ENCODE data around the gene IPCEF1.
A peak's percentile ranks its signal among the peaks of the same experiment; 100 is the strongest.

IPCEF1 gene

GRCh38 chr6:154157082-154157481 is 199.5 kb downstream of the IPCEF1 start:
- no peaks in the 10 kb centered on the region for H3K27me3 Mint-ChIP-seq
- H3K4me1 Mint-ChIP-seq (ENCODE audit: low read depth): peaks cover 44% of the 10 kb centered on the region
- H3K27ac Mint-ChIP-seq: peak overlapping the region; percentile 88
- H3K36me3 Mint-ChIP-seq (ENCODE audit: low read depth): peaks cover 13% of the 10 kb centered on the region
- no peaks in the 10 kb centered on the region for H3K9me3 Mint-ChIP-seq
- H3K4me3 Mint-ChIP-seq: peak overlapping the region; percentile 72

GRCh38 chr6:154156135-154156896 is 200.3 kb downstream of the IPCEF1 start:
- H3K36me3 Mint-ChIP-seq (ENCODE audit: low read depth): peaks cover 13% of the 10 kb centered on the region
- peaks cover 44% of the 10 kb centered on the region for H3K4me1 Mint-ChIP-seq (ENCODE audit: low read depth)
- no peaks in the 10 kb centered on the region for H3K9me3 Mint-ChIP-seq
- peak overlapping the region; percentile 88 for H3K27ac Mint-ChIP-seq
- H3K4me3 Mint-ChIP-seq: peak overlapping the region; percentile 72
- H3K27me3 Mint-ChIP-seq: no peaks in the 10 kb centered on the region

- H3K4me1 Mint-ChIP-seq (ENCODE audit: low read depth): peaks cover 39% of the 10 kb centered on the region
- H3K27ac Mint-ChIP-seq: peak overlapping the region; percentile 17
- H3K36me3 Mint-ChIP-seq (ENCODE audit: low read depth): peaks cover 4% of the 10 kb centered on the region
- H3K9me3 Mint-ChIP-seq: no peaks in the 10 kb centered on the region
- no peak overlapping the region for H3K4me3 Mint-ChIP-seq
- H3K27me3 Mint-ChIP-seq: no peaks in the 10 kb centered on the region
These were observed 202.1 kb downstream of the IPCEF1 start for GRCh38 chr6:154154389-154154967.

- Mint-ChIP-seq H3K27me3 (peaks cover 6% of the 10 kb centered on the region), H3K27ac (no peak overlapping the region), H3K4me3 (no peak overlapping the region), H3K9me3 (no peaks in the 10 kb centered on the region), H3K4me1 (ENCODE audit: low read depth) (no peaks in the 10 kb centered on the region), H3K36me3 (ENCODE audit: low read depth) (no peaks in the 10 kb centered on the region)
These were observed 212.8 kb downstream of the IPCEF1 start for GRCh38 chr6:154143753-154144152.

GRCh38 chr6:154140743-154141142 is 215.9 kb downstream of the IPCEF1 start:
- H3K36me3 Mint-ChIP-seq (ENCODE audit: low read depth): no peaks in the 10 kb centered on the region
- peaks cover 6% of the 10 kb centered on the region for H3K27me3 Mint-ChIP-seq
- no peaks in the 10 kb centered on the region for H3K4me1 Mint-ChIP-seq (ENCODE audit: low read depth)
- H3K27ac Mint-ChIP-seq: no peak overlapping the region
- no peak overlapping the region for H3K4me3 Mint-ChIP-seq
- no peaks in the 10 kb centered on the region for H3K9me3 Mint-ChIP-seq

- Mint-ChIP-seq H3K9me3 (no peaks in the 10 kb centered on the region), H3K27me3 (peaks cover 6% of the 10 kb centered on the region), H3K4me3 (no peak overlapping the region), H3K36me3 (ENCODE audit: low read depth) (no peaks in the 10 kb centered on the region), H3K4me1 (ENCODE audit: low read depth) (no peaks in the 10 kb centered on the region), H3K27ac (no peak overlapping the region)
These were observed 216.7 kb downstream of the IPCEF1 start for GRCh38 chr6:154139892-154140291.

GRCh38 chr6:154138793-154139192 is 217.8 kb downstream of the IPCEF1 start:
- Mint-ChIP-seq H3K4me3 (no peak overlapping the region), H3K9me3 (no peaks in the 10 kb centered on the region), H3K27me3 (peaks cover 6% of the 10 kb centered on the region), H3K4me1 (ENCODE audit: low read depth) (no peaks in the 10 kb centered on the region), H3K36me3 (ENCODE audit: low read depth) (no peaks in the 10 kb centered on the region), H3K27ac (no peak overlapping the region)

- H3K4me3 Mint-ChIP-seq: no peak overlapping the region
- H3K4me1 Mint-ChIP-seq (ENCODE audit: low read depth): no peaks in the 10 kb centered on the region
- no peak overlapping the region for H3K27ac Mint-ChIP-seq
- no peaks in the 10 kb centered on the region for H3K36me3 Mint-ChIP-seq (ENCODE audit: low read depth)
- H3K27me3 Mint-ChIP-seq: no peaks in the 10 kb centered on the region
- no peaks in the 10 kb centered on the region for H3K9me3 Mint-ChIP-seq
These were observed 222.0 kb downstream of the IPCEF1 start for GRCh38 chr6:154134471-154135147.

- Mint-ChIP-seq H3K27me3 (peaks cover 7% of the 10 kb centered on the region), H3K36me3 (ENCODE audit: low read depth) (no peaks in the 10 kb centered on the region), H3K9me3 (no peaks in the 10 kb centered on the region), H3K27ac (no peak overlapping the region), H3K4me3 (no peak overlapping the region), H3K4me1 (ENCODE audit: low read depth) (no peaks in the 10 kb centered on the region)
These were observed 228.9 kb downstream of the IPCEF1 start for GRCh38 chr6:154127657-154128056.

GRCh38 chr6:154125421-154125820 is 231.2 kb downstream of the IPCEF1 start:
- H3K4me3 Mint-ChIP-seq: no peak overlapping the region
- H3K36me3 Mint-ChIP-seq (ENCODE audit: low read depth): no peaks in the 10 kb centered on the region
- no peaks in the 10 kb centered on the region for H3K4me1 Mint-ChIP-seq (ENCODE audit: low read depth)
- H3K9me3 Mint-ChIP-seq: no peaks in the 10 kb centered on the region
- H3K27me3 Mint-ChIP-seq: peaks cover 7% of the 10 kb centered on the region
- H3K27ac Mint-ChIP-seq: no peak overlapping the region

- no peaks in the 10 kb centered on the region for H3K9me3 Mint-ChIP-seq
- H3K27ac Mint-ChIP-seq: no peak overlapping the region
- H3K4me3 Mint-ChIP-seq: no peak overlapping the region
- H3K4me1 Mint-ChIP-seq (ENCODE audit: low read depth): no peaks in the 10 kb centered on the region
- H3K36me3 Mint-ChIP-seq (ENCODE audit: low read depth): no peaks in the 10 kb centered on the region
- peaks cover 15% of the 10 kb centered on the region for H3K27me3 Mint-ChIP-seq
These were observed 233.2 kb downstream of the IPCEF1 start for GRCh38 chr6:154123155-154123956.

GRCh38 chr6:154122195-154122925 is 234.2 kb downstream of the IPCEF1 start:
- H3K4me3 Mint-ChIP-seq: no peak overlapping the region
- no peaks in the 10 kb centered on the region for H3K4me1 Mint-ChIP-seq (ENCODE audit: low read depth)
- H3K36me3 Mint-ChIP-seq (ENCODE audit: low read depth): no peaks in the 10 kb centered on the region
- H3K27ac Mint-ChIP-seq: no peak overlapping the region
- H3K27me3 Mint-ChIP-seq: peaks cover 15% of the 10 kb centered on the region
- H3K9me3 Mint-ChIP-seq: no peaks in the 10 kb centered on the region

- H3K4me1 Mint-ChIP-seq (ENCODE audit: low read depth): no peaks in the 10 kb centered on the region
- H3K9me3 Mint-ChIP-seq: no peaks in the 10 kb centered on the region
- no peak overlapping the region for H3K4me3 Mint-ChIP-seq
- no peak overlapping the region for H3K27ac Mint-ChIP-seq
- H3K36me3 Mint-ChIP-seq (ENCODE audit: low read depth): no peaks in the 10 kb centered on the region
- peaks cover 8% of the 10 kb centered on the region for H3K27me3 Mint-ChIP-seq
These were observed 239.1 kb downstream of the IPCEF1 start for GRCh38 chr6:154117485-154117884.

GRCh38 chr6:154113392-154113791 is 243.2 kb downstream of the IPCEF1 start:
- Mint-ChIP-seq H3K27ac (no peak overlapping the region), H3K9me3 (no peaks in the 10 kb centered on the region), H3K4me1 (ENCODE audit: low read depth) (no peaks in the 10 kb centered on the region), H3K36me3 (ENCODE audit: low read depth) (no peaks in the 10 kb centered on the region), H3K27me3 (no peaks in the 10 kb centered on the region), H3K4me3 (no peak overlapping the region)
